Liver (tissue), 9 donors: ENCODE data around the gene DENND4A. TPM values are rescaled to one million over a fixed set of nuclear protein-coding genes. Genes with fewer than 3 reads are reported as not detected.

Experiments used
- DNase-seq: peaks from one replicate; pipeline ENCODE4 v3.0.0-alpha.2; 2017; ENCODE audit warnings: low spot score
- H3K27ac ChIP-seq, 2 donors: one replicate each; pipeline ENCODE4 v1.7.0; 2013; ENCODE audit warnings: inconsistent platforms in 2 of 2, low read length in 2 of 2, control low read depth in 1 of 2, low read depth in 1 of 2, mild to moderate bottlenecking in 1 of 2
- H3K27me3 ChIP-seq, 4 donors: one replicate each; pipeline versions ENCODE4 v1.6.1 to v1.7.0; 2013; ENCODE audit warnings: low read length in 3 of 4, inconsistent platforms in 1 of 4, mild to moderate bottlenecking in 1 of 4, moderate library complexity in 1 of 4; ENCODE audit not compliant: control insufficient read depth in 4 of 4, insufficient read depth in 4 of 4
- H3K36me3 ChIP-seq, 4 donors: one replicate each; pipeline versions ENCODE4 v1.6.1 to v1.7.0; 2013; ENCODE audit warnings: low read length in 3 of 4, mild to moderate bottlenecking in 3 of 4, low read depth in 1 of 4, moderate library complexity in 1 of 4; ENCODE audit not compliant: control insufficient read depth in 4 of 4, insufficient read depth in 3 of 4
- H3K4me1 ChIP-seq, 4 donors: one replicate each; pipeline versions ENCODE4 v1.6.1 to v1.7.0; 2013; ENCODE audit warnings: low read length in 3 of 4, mild to moderate bottlenecking in 3 of 4, moderate library complexity in 1 of 4; ENCODE audit not compliant: control insufficient read depth in 4 of 4, insufficient read depth in 4 of 4
- H3K4me3 ChIP-seq, 3 donors: one replicate each; pipeline versions ENCODE4 v1.6.1 to v1.7.0; 2013; ENCODE audit warnings: low read length in 3 of 3, control low read depth in 1 of 3, low read depth in 1 of 3, mild to moderate bottlenecking in 1 of 3
- H3K9ac ChIP-seq, 2 donors: one replicate each; pipeline ENCODE4 v1.7.0; 2013; ENCODE audit warnings: low read length in 2 of 2, mild to moderate bottlenecking in 2 of 2, moderate library complexity in 2 of 2, control low read depth in 1 of 2, low read depth in 1 of 2
- H3K9me3 ChIP-seq, 4 donors: one replicate each; pipeline versions ENCODE4 v1.6.1 to v1.7.0; 2013; ENCODE audit warnings: low read length in 3 of 4; ENCODE audit not compliant: control insufficient read depth in 4 of 4
- ATF3 ChIP-seq: IDR thresholded peaks from 2 replicates; pipeline ENCODE4 v1.6.1; 2016; ENCODE audit warnings: antibody characterized with exemption
- CTCF ChIP-seq: fragments of 150-350 bp; IDR thresholded peaks from 2 replicates; pipeline ENCODE4 v1.5.1; 2017; ENCODE audit warnings: improper control_type of control experiment, low read depth, low read length; ENCODE audit not compliant: missing input control
- FOXA1 ChIP-seq: IDR thresholded peaks from 2 replicates; pipeline ENCODE4 v1.6.1; 2016; ENCODE audit warnings: antibody characterized with exemption
- FOXA2 ChIP-seq: IDR thresholded peaks from 2 replicates; pipeline ENCODE4 v1.6.1; 2016; ENCODE audit warnings: antibody characterized with exemption
- GABPA ChIP-seq, 2 donors: IDR thresholded peaks in 1 of 2; conservative IDR thresholded peaks in 1 of 2; 2 replicates each; pipeline ENCODE4 v1.6.1; 2016; ENCODE audit warnings: antibody characterized with exemption in 2 of 2, mild to moderate bottlenecking in 1 of 2, moderate library complexity in 1 of 2
- HNF4A ChIP-seq, 2 donors: conservative IDR thresholded peaks; 2 replicates each; pipeline ENCODE4 v1.6.1; 2016; ENCODE audit warnings: antibody characterized with exemption in 2 of 2, mild to moderate bottlenecking in 2 of 2
- HNF4G ChIP-seq: IDR thresholded peaks from 2 replicates; pipeline ENCODE4 v1.6.1; 2016; ENCODE audit warnings: antibody characterized with exemption
- MAX ChIP-seq: IDR thresholded peaks from 2 replicates; pipeline ENCODE4 v1.6.1; 2016; ENCODE audit warnings: antibody characterized with exemption
- RAD21 ChIP-seq, 2 donors: IDR thresholded peaks; 2 replicates each; pipeline ENCODE4 v1.6.1; 2016; ENCODE audit warnings: antibody characterized with exemption in 2 of 2, mild to moderate bottlenecking in 2 of 2
- REST ChIP-seq: IDR thresholded peaks from 2 replicates; pipeline ENCODE4 v1.6.1; 2016; ENCODE audit warnings: antibody characterized with exemption, mild to moderate bottlenecking
- RXRA ChIP-seq, 2 donors: IDR thresholded peaks; 2 replicates each; pipeline ENCODE4 v1.6.1; 2017 to 2018; ENCODE audit warnings: antibody characterized with exemption in 2 of 2, mild to moderate bottlenecking in 1 of 2
- SP1 ChIP-seq: IDR thresholded peaks from 2 replicates; pipeline ENCODE4 v1.6.1; 2018; ENCODE audit warnings: antibody characterized with exemption, mild to moderate bottlenecking
- TAF1 ChIP-seq: conservative IDR thresholded peaks from 2 replicates; pipeline ENCODE4 v1.6.1; 2016; ENCODE audit warnings: antibody characterized with exemption, mild to moderate bottlenecking
- YY1 ChIP-seq: IDR thresholded peaks from 2 replicates; pipeline ENCODE4 v1.6.1; 2016; ENCODE audit warnings: antibody characterized with exemption, mild to moderate bottlenecking
- WGBS: extraction: QIAGEN DNeasy Blood & Tissue Kit; methylation state at CpG from one replicate; pipeline ENCODE4 v1.1.7; 2013; 5-methylcytosine and 5-hydroxymethylcytosine counted together
- polyA plus RNA-seq, 2 donors: library from polyadenylated mRNA; stranded (reverse) in 1 of 2; unstranded in 1 of 2; fragments of 200-250 nt in 1 of 2; fragments of >200 nt in 1 of 2; fragmentation: Nextera tagmentation in 1 of 2; extraction: Ambion mirVana in 1 of 2; gene quantifications; one replicate each; pipeline versions ENCODE4 v1.2.1 to v1.2.3, GENCODE V29; 2013 to 2015
- total RNA-seq, 2 donors: library from RNA; depleted of rRNA; stranded (reverse); fragments of >200 nt; gene quantifications; one replicate each; pipeline ENCODE4 v1.2.3, GENCODE V29; 2014
- donor health status: healthy.
- donor health status: healthy.
- donor health status: healthy.
- donor health status: healthy.
- donor health status: healthy.

The DENND4A gene
- total and polyA plus RNA-seq, 4 donors: 5.2 to 75.5 (median 23.9) TPM

- no peak for DNase-seq
- WGBS: 86% methylated on average over 4 of the region's 4 CpGs
- Histone ChIP-seq H3K9ac (no peak overlapping the region), H3K27ac (no peak overlapping the region), H3K27me3 (no peaks in the 10 kb centered on the region), H3K9me3 (no peaks in the 10 kb centered on the region), H3K36me3 (no peaks in the 10 kb centered on the region), H3K4me1 (no peaks in the 10 kb centered on the region), H3K4me3 (no peak overlapping the region)
- TF ChIP-seq RAD21 (IDR thresholded peaks at IDR 0.05): no peak
- TF ChIP-seq HNF4A (conservative IDR thresholded peaks at IDR 0.05): no peak
- TF ChIP-seq TAF1: no peak
- TF ChIP-seq MAX: no peak
- TF ChIP-seq RXRA (IDR thresholded peaks at IDR 0.05): no peak
- no peak for TF ChIP-seq FOXA1
- TF ChIP-seq ATF3: no peak
- no peak for TF ChIP-seq FOXA2
- TF ChIP-seq CTCF: no peak
- TF ChIP-seq HNF4G: no peak
- no peak for TF ChIP-seq SP1
- TF ChIP-seq YY1: no peak
- no peak for TF ChIP-seq REST
- no peak for TF ChIP-seq GABPA (IDR thresholded peaks at IDR 0.05 in 1 of 2, conservative IDR thresholded peaks at IDR 0.05 in 1 of 2)
These were observed 159.2 kb downstream of the DENND4A start for GRCh38 chr15:65632780-65633375.

- Histone ChIP-seq H3K27me3 (no peaks in the 10 kb centered on the region), H3K27ac (no peak overlapping the region), H3K4me1 (no peaks in the 10 kb centered on the region), H3K9me3 (no peaks in the 10 kb centered on the region), H3K36me3 (no peaks in the 10 kb centered on the region), H3K4me3 (no peak overlapping the region), H3K9ac (no peak overlapping the region)
- no peak for TF ChIP-seq FOXA2
- TF ChIP-seq RAD21 (IDR thresholded peaks at IDR 0.05): no peak
- no peak for TF ChIP-seq GABPA (IDR thresholded peaks at IDR 0.05 in 1 of 2, conservative IDR thresholded peaks at IDR 0.05 in 1 of 2)
- TF ChIP-seq RXRA (IDR thresholded peaks at IDR 0.05): no peak
- no peak for DNase-seq
- 91% methylated on average over 6 of the region's 6 CpGs for WGBS
These were observed 160.6 kb downstream of the DENND4A start for GRCh38 chr15:65631503-65631902.
